HEK293T (cell line): ENCODE measurements around the gene MED12L.

Experiments
- ARNT ChIP-seq: fragments of 450-650 bp; IDR thresholded peaks from 2 replicates; pipeline ENCODE4 v1.6.1; 2017; ENCODE audit warnings: mild to moderate bottlenecking
- BHLHE40 ChIP-seq: fragments of 450-650 bp; IDR thresholded peaks from 2 replicates; pipeline ENCODE4 v1.6.1; 2016; ENCODE audit warnings: mild to moderate bottlenecking, moderate library complexity, borderline replicate concordance
- CTBP1 ChIP-seq: fragments of 450-650 bp; IDR thresholded peaks from 2 replicates; pipeline ENCODE4 v1.6.1; 2016; ENCODE audit warnings: borderline replicate concordance
- ELF4 ChIP-seq: fragments of 450-650 bp; IDR thresholded peaks from 2 replicates; pipeline ENCODE4 v1.6.1; 2017; ENCODE audit warnings: antibody characterized with exemption
- FOXA1 ChIP-seq: fragments of 450-650 bp; IDR thresholded peaks from 2 replicates; pipeline ENCODE4 v1.6.1; 2016; ENCODE audit warnings: mild to moderate bottlenecking
- FOXK2 ChIP-seq: fragments of 450-650 bp; IDR thresholded peaks from 2 replicates; pipeline ENCODE4 v1.6.1; 2016; ENCODE audit warnings: mild to moderate bottlenecking
- L3MBTL2 ChIP-seq: fragments of 450-650 bp; conservative IDR thresholded peaks from 2 replicates; pipeline ENCODE4 v1.6.1; 2016; ENCODE audit warnings: mild to moderate bottlenecking
- LEF1 ChIP-seq: fragments of 450-650 bp; IDR thresholded peaks from 2 replicates; pipeline ENCODE4 v1.6.1; 2017; ENCODE audit warnings: mild to moderate bottlenecking, borderline replicate concordance
- NFRKB ChIP-seq: fragments of 450-650 bp; IDR thresholded peaks from 2 replicates; pipeline ENCODE4 v1.6.1; 2016; ENCODE audit warnings: mild to moderate bottlenecking, moderate library complexity
- SP1 ChIP-seq: fragments of 450-650 bp; IDR thresholded peaks from 2 replicates; pipeline ENCODE4 v1.6.1; 2017
- SUZ12 ChIP-seq: fragments of 450-650 bp; IDR thresholded peaks from 2 replicates; pipeline ENCODE4 v1.6.1; 2016; ENCODE audit warnings: mild to moderate bottlenecking
- TARDBP ChIP-seq: fragments of 450-650 bp; IDR thresholded peaks from 2 replicates; pipeline ENCODE4 v1.6.1; 2016
- ZNF384 ChIP-seq: fragments of 450-650 bp; IDR thresholded peaks from 2 replicates; pipeline ENCODE4 v1.6.1; 2016

DNA sequence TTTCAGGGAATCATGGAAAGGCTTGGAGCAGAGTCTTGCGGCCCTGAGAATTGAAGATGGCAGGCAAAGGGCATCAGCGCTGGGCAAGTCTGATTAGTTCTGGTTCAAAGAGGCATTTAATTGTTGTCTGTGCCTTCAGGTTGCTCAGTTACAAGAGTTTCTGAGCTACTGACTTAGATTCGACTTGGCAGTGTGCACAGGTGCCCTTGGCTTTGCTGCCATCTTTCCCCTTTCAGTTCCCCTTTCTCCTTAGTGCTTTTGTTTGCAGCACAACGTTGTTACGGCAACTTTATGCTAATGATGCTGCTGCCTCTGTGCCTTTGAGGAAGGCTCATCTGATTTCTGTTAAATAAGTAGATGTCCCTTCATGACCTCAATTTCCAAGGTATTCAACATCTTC lies 180.4 kb downstream of the MED12L start:
- TF ChIP-seq BHLHE40 (no peak), SP1 (no peak), FOXK2 (no peak), NFRKB (no peak), FOXA1 (no peak), TARDBP (no peak), SUZ12 (no peak), LEF1 (no peak), ARNT (no peak), ZNF384 (no peak), ELF4 (no peak), L3MBTL2 (no peak), CTBP1 (no peak)
